SK-N-SH (cell line): ENCODE results near the gene GALNT13. TPM values are rescaled to one million over a fixed set of nuclear protein-coding genes. Genes with fewer than 3 reads are reported as not detected.

Experiments
- CTCF ChIA-PET: fragments of 300-600, 350-600 bp; formaldehyde crosslinking; extraction: SDS; loops from one replicate; lab custom pipeline; 2021; lab: Yijun Ruan, JAX
- POLR2A ChIA-PET: fragments of 350-600 bp; sonication (Branson Sonifier 250); formaldehyde crosslinking; extraction: SDS; loops from one replicate; lab custom pipeline; 2020; ENCODE audit warnings: antibody characterized with exemption, inconsistent platforms; lab: Yijun Ruan, JAX
- DNase-seq: peaks from one replicate; pipeline ENCODE4 v3.0.0; 2012
- H2AFZ ChIP-seq: fragments of 200-600 bp; sonication (generic); 2 replicates; pipeline ENCODE4 v1.8.1; 2016; ENCODE audit warnings: antibody characterized with exemption, mild to moderate bottlenecking, low read depth
- H3F3A ChIP-seq: fragments of 200-600 bp; sonication (generic); replicated peaks from 2 replicates; pipeline ENCODE3; 2016; ENCODE audit warnings: antibody characterized with exemption, mild to moderate bottlenecking; ENCODE audit not compliant: insufficient read depth
- H3K27ac ChIP-seq, 2 experiments: fragments of 200-500 bp in 1 of 2; fragments of 200-600 bp in 1 of 2; sonication (Bioruptor generic) in 1 of 2; sonication (generic), shearing (Covaris generic) in 1 of 2; 2 replicates each; pipeline versions ENCODE4 v1.5.1 to v1.6.1; 2014 to 2016; ENCODE audit warnings: low read depth in 2 of 2, inconsistent platforms in 1 of 2, low read length in 1 of 2, mild to moderate bottlenecking in 1 of 2, mixed read lengths in 1 of 2
- H3K27me3 ChIP-seq: fragments of 200-600 bp; sonication (generic), shearing (Covaris generic); 2 replicates; pipeline ENCODE4 v1.6.1; 2016; ENCODE audit warnings: mixed run types; ENCODE audit not compliant: insufficient read depth
- H3K36me3 ChIP-seq, 2 experiments: fragments of 200-500 bp in 1 of 2; fragments of 200-600 bp in 1 of 2; sonication (Bioruptor generic) in 1 of 2; sonication (generic) in 1 of 2; replicated peaks in 1 of 2; 2 replicates each; pipeline versions ENCODE3 to v1.5.1; 2014 to 2016; ENCODE audit warnings: low read length in 1 of 2, mild to moderate bottlenecking in 1 of 2; ENCODE audit not compliant: insufficient read depth in 2 of 2, control insufficient read depth in 1 of 2
- H3K4me1 ChIP-seq, 2 experiments: fragments of 200-500 bp in 1 of 2; fragments of 200-600 bp in 1 of 2; sonication (Bioruptor generic) in 1 of 2; sonication (generic), shearing (Covaris generic) in 1 of 2; 2 replicates each; pipeline versions ENCODE4 v1.5.1 to v1.6.1; 2014 to 2016; ENCODE audit warnings: low read depth in 1 of 2, low read length in 1 of 2, mixed run types in 1 of 2; ENCODE audit not compliant: insufficient read depth in 2 of 2, control insufficient read depth in 1 of 2
- H3K4me2 ChIP-seq: fragments of 200-600 bp; sonication (generic), shearing (Covaris generic); 2 replicates; pipeline ENCODE4 v1.6.1; 2017; ENCODE audit warnings: mixed run types
- H3K4me3 ChIP-seq, 2 experiments: fragments of 200-500 bp in 1 of 2; fragments of 200-600 bp in 1 of 2; sonication (Bioruptor generic) in 1 of 2; sonication (generic), shearing (Covaris generic) in 1 of 2; 2 replicates each; pipeline versions ENCODE4 v1.5.1 to v1.8.1; 2014 to 2016; ENCODE audit warnings: low read depth in 2 of 2, inconsistent platforms in 1 of 2, low read length in 1 of 2, mild to moderate bottlenecking in 1 of 2, mixed read lengths in 1 of 2, moderate library complexity in 1 of 2
- H3K79me2 ChIP-seq: fragments of 200-600 bp; sonication (generic); 2 replicates; pipeline ENCODE4 v1.8.1; 2017; ENCODE audit warnings: mild to moderate bottlenecking; ENCODE audit not compliant: insufficient read depth
- H3K9ac ChIP-seq: fragments of 200-600 bp; sonication (generic); 2 replicates; pipeline ENCODE4 v1.6.1; 2017; ENCODE audit warnings: mixed run types
- H3K9me2 ChIP-seq: fragments of 200-600 bp; sonication (generic); 2 replicates; pipeline ENCODE4 v1.6.1; 2017; ENCODE audit warnings: mixed run types
- H3K9me3 ChIP-seq: fragments of 200-600 bp; sonication (generic); 2 replicates; pipeline ENCODE4 v1.6.1; 2017; ENCODE audit warnings: mixed run types, mild to moderate bottlenecking, moderate library complexity
- H4K20me1 ChIP-seq: fragments of 200-600 bp; sonication (generic); 2 replicates; pipeline ENCODE4 v1.6.1; 2017; ENCODE audit warnings: mild to moderate bottlenecking, mixed run types; ENCODE audit not compliant: insufficient read depth
- CHD2 ChIP-seq: fragments of 150-350 bp; IDR thresholded peaks from 2 replicates; pipeline ENCODE4 v1.6.1; 2018; ENCODE audit warnings: low read length; ENCODE audit not compliant: partially characterized antibody
- EP300 ChIP-seq, 2 experiments: IDR thresholded peaks; 2 replicates each; pipeline versions ENCODE4 v1.4.0 to v1.6.1; 2012; ENCODE audit warnings: borderline replicate concordance in 1 of 2, low read depth in 1 of 2, low read length in 1 of 2
- EZH2phosphoT487 ChIP-seq: fragments of 200-600 bp; sonication (generic); IDR thresholded peaks from 2 replicates; pipeline ENCODE4 v1.6.1; 2017; ENCODE audit warnings: low read depth, mixed run types, mild to moderate bottlenecking, antibody characterized with exemption, moderate library complexity, borderline replicate concordance
- FOSL2 ChIP-seq: IDR thresholded peaks from 2 replicates; pipeline ENCODE4 v1.4.0; 2012; ENCODE audit warnings: low read depth, mild to moderate bottlenecking, moderate library complexity, borderline replicate concordance
- FOXJ3 ChIP-seq: sonication (generic); formaldehyde crosslinking; IDR thresholded peaks from 2 replicates; pipeline ENCODE4 v1.5.1; 2020; ENCODE audit warnings: mild to moderate bottlenecking, missing genetic modification reagents
- FOXM1 ChIP-seq: IDR thresholded peaks from 2 replicates; pipeline ENCODE4 v1.4.0; 2012; ENCODE audit warnings: low read depth, mild to moderate bottlenecking
- GABPA ChIP-seq: IDR thresholded peaks from 2 replicates; pipeline ENCODE4 v1.4.0; 2012; ENCODE audit warnings: low read depth, mild to moderate bottlenecking
- GATA2 ChIP-seq: sonication (generic); formaldehyde crosslinking; IDR thresholded peaks from 2 replicates; pipeline ENCODE4 v1.5.0; 2020; ENCODE audit warnings: mild to moderate bottlenecking, missing genetic modification reagents
- MAX ChIP-seq: IDR thresholded peaks from 2 replicates; pipeline ENCODE4 v1.4.0; 2012; ENCODE audit warnings: low read depth
- MXI1 ChIP-seq: IDR thresholded peaks from 2 replicates; pipeline ENCODE4 v1.6.1; 2012; ENCODE audit warnings: mild to moderate bottlenecking, low read depth, low read length, improper control_type of control experiment
- NRF1 ChIP-seq: IDR thresholded peaks from 2 replicates; pipeline ENCODE4 v1.6.1; 2012; ENCODE audit warnings: low read depth, mild to moderate bottlenecking, low read length
- PBX3 ChIP-seq: IDR thresholded peaks from 2 replicates; pipeline ENCODE4; 2012
- POLR2AphosphoS5 ChIP-seq: IDR thresholded peaks from 2 replicates; pipeline ENCODE4 v1.6.1; 2012; ENCODE audit warnings: low read depth, low read length
- RCOR1 ChIP-seq: fragments of 150-350 bp; IDR thresholded peaks from 2 replicates; pipeline ENCODE4 v1.6.1; 2017; ENCODE audit warnings: antibody characterized with exemption, low read length
- SIN3A ChIP-seq: IDR thresholded peaks from 2 replicates; pipeline ENCODE4 v1.6.1; 2012; ENCODE audit warnings: low read depth, mild to moderate bottlenecking, low read length, moderate library complexity, borderline replicate concordance
- TAF1 ChIP-seq: IDR thresholded peaks from 2 replicates; pipeline ENCODE4 v1.6.1; 2012; ENCODE audit warnings: low read depth, mild to moderate bottlenecking, low read length, moderate library complexity, borderline replicate concordance
- TEAD4 ChIP-seq: IDR thresholded peaks from 2 replicates; pipeline ENCODE4 v1.4.0; 2012; ENCODE audit warnings: mild to moderate bottlenecking, borderline replicate concordance; ENCODE audit not compliant: insufficient read depth
- USF2 ChIP-seq: fragments of 150-350 bp; IDR thresholded peaks from 2 replicates; pipeline ENCODE4 v1.6.1; 2017; ENCODE audit warnings: antibody characterized with exemption, low read length, low read depth, borderline replicate concordance
- YY1 ChIP-seq: IDR thresholded peaks from 2 replicates; pipeline ENCODE4 v1.4.0; 2012; ENCODE audit warnings: low read depth, mild to moderate bottlenecking
- WGBS: methylation state at CpG from one replicate; pipeline ENCODE4 v1.1.6; 2017; ENCODE audit warnings: low lambda C conversion rate; 5-methylcytosine and 5-hydroxymethylcytosine counted together
- polyA plus RNA-seq, 3 experiments: library from polyadenylated mRNA; depleted of rRNA; stranded (reverse); fragments of >200 nt; gene quantifications; 2 replicates each; pipeline ENCODE4 v1.2.3, GENCODE V29; 2012
- TF ChIP-seq, protein P1 (sequence below): fragments of 200-600 bp; sonication (generic); IDR thresholded peaks from 2 replicates; pipeline ENCODE4 v1.6.1; 2017; ENCODE audit warnings: antibody characterized with exemption, mild to moderate bottlenecking, moderate library complexity

Gene GALNT13
- polyA plus RNA-seq, 1 of the 3 experiments (the other 2 are of a cell fraction): 0.33 TPM

DNA sequence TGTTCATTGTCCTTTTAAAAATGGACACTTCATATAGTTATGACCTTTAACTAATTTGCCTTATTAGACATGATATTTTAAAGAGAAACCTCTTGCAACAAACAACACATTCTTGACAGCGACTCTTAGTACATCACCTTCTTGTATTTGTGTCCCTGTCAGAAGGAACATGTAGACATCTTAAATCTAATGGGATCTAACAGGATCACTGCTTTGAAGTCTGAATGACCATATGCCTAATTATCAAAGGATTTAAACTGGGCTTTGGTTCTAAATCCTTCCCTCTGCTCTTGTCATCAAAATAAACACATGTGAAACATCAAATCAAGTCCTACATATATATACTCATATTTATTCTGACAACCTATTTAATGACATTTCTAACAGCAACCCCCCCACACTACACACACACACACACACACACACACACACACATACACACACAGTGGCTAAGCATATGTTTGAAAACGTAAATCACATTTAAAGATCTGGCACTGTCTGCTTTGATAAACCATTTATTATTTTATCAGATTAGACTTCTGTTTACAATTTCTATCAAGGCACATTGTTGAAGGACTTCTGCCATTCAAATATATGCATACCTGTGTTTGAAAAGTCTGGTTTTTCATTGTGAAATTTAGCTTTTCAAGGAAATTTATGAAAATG is 4.2 kb downstream of the GALNT13 start:
- Histone ChIP-seq H3K79me2 (no peaks in the 10 kb centered on the region), H3K9me2 (no peaks in the 10 kb centered on the region), H3K9ac (no peak overlapping the region), H3K27me3 (peaks cover 21% of the 10 kb centered on the region; the same call in 1 of the 2 replicates), H3K4me3 (no peak overlapping the region), H3K27ac (no peak overlapping the region), H3K4me2 (no peak overlapping the region), H3K4me1 (peaks cover 0 to 3% of the 10 kb centered on the region in 2 experiments; a peak in 1 of 4 replicates), H3K9me3 (no peaks in the 10 kb centered on the region), H3F3A (no peaks in the 10 kb centered on the region), H4K20me1 (no peaks in the 10 kb centered on the region), H3K36me3 (no peaks in the 10 kb centered on the region), H2AFZ (no peak overlapping the region)
- CTCF ChIA-PET: no interaction called here
- POLR2A ChIA-PET: no interaction called here
- TF ChIP-seq NRF1 (no peak), EP300 (IDR thresholded peaks at IDR 0.05; ENCODE audit: borderline replicate concordance in 1 of 2, low read depth in 1 of 2, low read length in 1 of 2) (peak in 1 of 2 experiments; percentile 57; a peak in 1 of 4 replicates), YY1 (no peak), FOXM1 (no peak), FOXJ3 (no peak), POLR2AphosphoS5 (no peak), GATA2 (CRISPR knock-in tag) (peak; percentile 54; the same call in 1 of the 2 replicates), MXI1 (0 out of 2 replicates have a peak, but pooled peaks have one; percentile 27), CHD2 (no peak), RCOR1 (peak; percentile 13; the same call in 1 of the 2 replicates), TAF1 (no peak), EZH2phosphoT487 (no peak)
- TF ChIP-seq, protein P1, sequence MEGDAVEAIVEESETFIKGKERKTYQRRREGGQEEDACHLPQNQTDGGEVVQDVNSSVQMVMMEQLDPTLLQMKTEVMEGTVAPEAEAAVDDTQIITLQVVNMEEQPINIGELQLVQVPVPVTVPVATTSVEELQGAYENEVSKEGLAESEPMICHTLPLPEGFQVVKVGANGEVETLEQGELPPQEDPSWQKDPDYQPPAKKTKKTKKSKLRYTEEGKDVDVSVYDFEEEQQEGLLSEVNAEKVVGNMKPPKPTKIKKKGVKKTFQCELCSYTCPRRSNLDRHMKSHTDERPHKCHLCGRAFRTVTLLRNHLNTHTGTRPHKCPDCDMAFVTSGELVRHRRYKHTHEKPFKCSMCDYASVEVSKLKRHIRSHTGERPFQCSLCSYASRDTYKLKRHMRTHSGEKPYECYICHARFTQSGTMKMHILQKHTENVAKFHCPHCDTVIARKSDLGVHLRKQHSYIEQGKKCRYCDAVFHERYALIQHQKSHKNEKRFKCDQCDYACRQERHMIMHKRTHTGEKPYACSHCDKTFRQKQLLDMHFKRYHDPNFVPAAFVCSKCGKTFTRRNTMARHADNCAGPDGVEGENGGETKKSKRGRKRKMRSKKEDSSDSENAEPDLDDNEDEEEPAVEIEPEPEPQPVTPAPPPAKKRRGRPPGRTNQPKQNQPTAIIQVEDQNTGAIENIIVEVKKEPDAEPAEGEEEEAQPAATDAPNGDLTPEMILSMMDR: no peak
- no peak for DNase-seq
- WGBS: 49% methylated on average over 2 of the region's 2 CpGs

DNA sequence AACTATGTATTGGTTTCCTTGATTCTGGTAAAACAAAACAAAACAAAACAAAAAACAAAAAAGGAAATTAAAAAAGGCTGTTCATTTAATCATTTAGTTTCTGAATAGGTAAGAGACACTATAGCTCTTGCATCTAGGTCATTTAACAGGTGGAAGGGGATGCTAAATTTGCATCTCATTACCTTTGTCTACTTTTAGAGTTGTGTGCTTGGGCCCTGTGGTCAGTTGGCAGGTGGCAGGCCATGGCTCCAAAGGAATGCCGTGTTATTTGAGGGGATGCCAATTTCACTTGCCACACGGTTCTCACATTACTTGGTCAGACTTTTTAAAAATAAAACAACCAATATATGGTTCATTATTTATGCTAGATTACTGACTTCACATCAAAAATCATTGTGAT is 9.2 kb downstream of the GALNT13 start:
- H3K36me3 ChIP-seq: no peaks in the 10 kb centered on the region
- no peaks in the 10 kb centered on the region for H3F3A ChIP-seq
- no peak overlapping the region for H3K27ac ChIP-seq
- H3K4me2 ChIP-seq: no peak overlapping the region
- ChIA-PET POLR2A (no interaction called here), CTCF (no interaction called here)
- no peaks in the 10 kb centered on the region for H3K9me3 ChIP-seq
- H3K79me2 ChIP-seq: no peaks in the 10 kb centered on the region
- WGBS: 39% methylated on average over 2 of the region's 2 CpGs
- no peaks in the 10 kb centered on the region for H4K20me1 ChIP-seq
- peaks cover 0 to 3% of the 10 kb centered on the region in 2 experiments; a peak in 1 of 4 replicates for H3K4me1 ChIP-seq
- H3K9me2 ChIP-seq: no peaks in the 10 kb centered on the region
- no peak overlapping the region for H2AFZ ChIP-seq
- H3K9ac ChIP-seq: no peak overlapping the region
- H3K27me3 ChIP-seq: no peaks in the 10 kb centered on the region
- no peak overlapping the region for H3K4me3 ChIP-seq
- DNase-seq: no peak
- TF ChIP-seq, protein P1: no peak
- TF ChIP-seq USF2 (no peak), PBX3 (no peak), TEAD4 (no peak), MAX (no peak), FOSL2 (no peak), NRF1 (no peak), SIN3A (no peak), GABPA (no peak), FOXJ3 (no peak)
